Smooth muscle cell (in vitro differentiated cells): ENCODE results near the gene GATB. TPM values are rescaled to one million over a fixed set of nuclear protein-coding genes. Genes with fewer than 3 reads are reported as not detected.

Experiments
- DNase-seq: peaks from one replicate; lab custom pipeline; 2025; ENCODE audit not compliant: unreplicated experiment; lab: John Stamatoyannopoulos, UW
- H2AFZ ChIP-seq: fragments of 200-600 bp; sonication (generic); 2 replicates; pipeline ENCODE4 v1.6.0; 2016; ENCODE audit warnings: antibody characterized with exemption, low read depth, mild to moderate bottlenecking
- H3F3A ChIP-seq: fragments of 200-600 bp; sonication (generic); 2 replicates; pipeline ENCODE4 v1.6.0; 2017; ENCODE audit warnings: antibody characterized with exemption, low read depth
- H3K27ac ChIP-seq: fragments of 200-600 bp; sonication (generic); 2 replicates; pipeline ENCODE4 v1.5.1; 2016; ENCODE audit warnings: low read depth, mild to moderate bottlenecking
- H3K27me3 ChIP-seq: fragments of 200-600 bp; sonication (generic); 2 replicates; pipeline ENCODE4 v1.6.1; 2016; ENCODE audit warnings: low read depth, mild to moderate bottlenecking
- H3K36me3 ChIP-seq: fragments of 200-600 bp; sonication (generic); 2 replicates; pipeline ENCODE4 v1.5.1; 2016; ENCODE audit warnings: low read depth
- H3K4me1 ChIP-seq: fragments of 200-600 bp; sonication (generic); 2 replicates; pipeline ENCODE4 v1.5.1; 2016; ENCODE audit warnings: low read depth
- H3K4me2 ChIP-seq: fragments of 200-600 bp; sonication (generic); 2 replicates; pipeline ENCODE4 v1.6.0; 2016; ENCODE audit warnings: mild to moderate bottlenecking
- H3K4me3 ChIP-seq: fragments of 200-600 bp; sonication (generic); 2 replicates; pipeline ENCODE4 v1.5.1; 2016; ENCODE audit warnings: mild to moderate bottlenecking
- H3K79me2 ChIP-seq: fragments of 200-600 bp; sonication (generic); 2 replicates; pipeline ENCODE4 v1.6.0; 2016; ENCODE audit warnings: low read depth, mild to moderate bottlenecking
- H3K9ac ChIP-seq: fragments of 200-600 bp; sonication (generic); 2 replicates; pipeline ENCODE4 v1.6.0; 2016; ENCODE audit warnings: low read depth
- H3K9me3 ChIP-seq: fragments of 200-600 bp; sonication (generic); replicated peaks from 2 replicates; pipeline ENCODE4 v1.5.1; 2016; ENCODE audit warnings: low read depth
- H4K20me1 ChIP-seq: fragments of 200-600 bp; sonication (generic); 2 replicates; pipeline ENCODE4 v1.6.0; 2016; ENCODE audit warnings: low read depth
- WGBS: methylation state at CpG from one replicate; pipeline ENCODE4 v1.1.7; 2016; ENCODE audit warnings: low lambda C conversion rate; 5-methylcytosine and 5-hydroxymethylcytosine counted together
- polyA plus RNA-seq: library from polyadenylated mRNA; unstranded; fragments of >200 nt; fragmentation: Nextera tagmentation; extraction: Ambion mirVana; gene quantifications from 2 replicates; pipeline ENCODE4 v1.2.1, GENCODE V29; 2016
- total RNA-seq: library from RNA; depleted of rRNA; stranded (reverse); fragments of >200 nt; gene quantifications from 2 replicates; pipeline ENCODE4 v1.2.3, GENCODE V29; 2014
- TF ChIP-seq, protein P1 (sequence below): fragments of 200-600 bp; sonication (generic); IDR thresholded peaks from 2 replicates; pipeline ENCODE4 v1.5.1; 2017; ENCODE audit warnings: borderline replicate concordance, mild to moderate bottlenecking, antibody characterized with exemption; ENCODE audit not compliant: insufficient read depth, poor library complexity, severe bottlenecking

The GATB gene
- total and polyA plus RNA-seq, 2 experiments from 2014 or later: 15.7 to 17.6 TPM

DNA sequence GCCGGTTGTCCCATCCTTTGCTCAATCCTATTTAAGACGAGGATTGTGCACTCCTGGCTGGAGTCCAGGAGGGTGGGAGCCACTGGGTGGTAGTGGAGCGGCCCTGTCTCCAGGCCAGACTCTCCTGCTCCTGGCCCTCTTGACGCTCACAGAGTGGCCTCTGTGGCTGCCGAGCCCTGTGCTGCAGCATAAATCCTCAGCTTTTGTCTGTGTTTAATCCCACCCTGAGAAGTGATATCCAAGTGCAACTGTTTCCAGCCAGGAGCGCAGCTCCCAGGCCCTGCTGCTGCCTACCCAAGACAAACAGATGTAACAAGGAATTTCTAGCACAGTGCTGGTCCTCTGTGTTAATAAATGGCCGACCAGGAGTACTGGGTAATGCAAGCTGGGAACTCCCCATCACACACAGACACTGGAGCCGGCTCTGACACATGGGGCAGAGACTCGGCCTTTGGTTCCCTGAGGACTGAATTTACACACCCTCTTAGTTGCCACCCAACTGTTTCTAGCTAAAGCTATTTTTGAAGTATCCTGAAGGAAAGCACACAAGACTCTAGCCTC lies 85.3 kb downstream of the GATB start:
- H3K9ac ChIP-seq: peak overlapping the region; percentile 59
- 33% methylated on average over 9 of the region's 9 CpGs for WGBS
- peak; percentile 47 for DNase-seq
- peak overlapping the region; percentile 90 for H3K27ac ChIP-seq
- peak overlapping the region; percentile 73 for H3K4me2 ChIP-seq
- H3K4me3 ChIP-seq: no peak overlapping the region
- H3K4me1 ChIP-seq: peaks cover 29% of the 10 kb centered on the region
- H3K36me3 ChIP-seq: no peaks in the 10 kb centered on the region
- H3K27me3 ChIP-seq: no peaks in the 10 kb centered on the region
- no peaks in the 10 kb centered on the region for H4K20me1 ChIP-seq
- no peak overlapping the region for H2AFZ ChIP-seq
- peaks cover 17% of the 10 kb centered on the region for H3F3A ChIP-seq
- TF ChIP-seq, protein P1, sequence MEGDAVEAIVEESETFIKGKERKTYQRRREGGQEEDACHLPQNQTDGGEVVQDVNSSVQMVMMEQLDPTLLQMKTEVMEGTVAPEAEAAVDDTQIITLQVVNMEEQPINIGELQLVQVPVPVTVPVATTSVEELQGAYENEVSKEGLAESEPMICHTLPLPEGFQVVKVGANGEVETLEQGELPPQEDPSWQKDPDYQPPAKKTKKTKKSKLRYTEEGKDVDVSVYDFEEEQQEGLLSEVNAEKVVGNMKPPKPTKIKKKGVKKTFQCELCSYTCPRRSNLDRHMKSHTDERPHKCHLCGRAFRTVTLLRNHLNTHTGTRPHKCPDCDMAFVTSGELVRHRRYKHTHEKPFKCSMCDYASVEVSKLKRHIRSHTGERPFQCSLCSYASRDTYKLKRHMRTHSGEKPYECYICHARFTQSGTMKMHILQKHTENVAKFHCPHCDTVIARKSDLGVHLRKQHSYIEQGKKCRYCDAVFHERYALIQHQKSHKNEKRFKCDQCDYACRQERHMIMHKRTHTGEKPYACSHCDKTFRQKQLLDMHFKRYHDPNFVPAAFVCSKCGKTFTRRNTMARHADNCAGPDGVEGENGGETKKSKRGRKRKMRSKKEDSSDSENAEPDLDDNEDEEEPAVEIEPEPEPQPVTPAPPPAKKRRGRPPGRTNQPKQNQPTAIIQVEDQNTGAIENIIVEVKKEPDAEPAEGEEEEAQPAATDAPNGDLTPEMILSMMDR: no peak
- H3K79me2 ChIP-seq: no peaks in the 10 kb centered on the region
- H3K9me3 ChIP-seq: no peaks in the 10 kb centered on the region

DNA sequence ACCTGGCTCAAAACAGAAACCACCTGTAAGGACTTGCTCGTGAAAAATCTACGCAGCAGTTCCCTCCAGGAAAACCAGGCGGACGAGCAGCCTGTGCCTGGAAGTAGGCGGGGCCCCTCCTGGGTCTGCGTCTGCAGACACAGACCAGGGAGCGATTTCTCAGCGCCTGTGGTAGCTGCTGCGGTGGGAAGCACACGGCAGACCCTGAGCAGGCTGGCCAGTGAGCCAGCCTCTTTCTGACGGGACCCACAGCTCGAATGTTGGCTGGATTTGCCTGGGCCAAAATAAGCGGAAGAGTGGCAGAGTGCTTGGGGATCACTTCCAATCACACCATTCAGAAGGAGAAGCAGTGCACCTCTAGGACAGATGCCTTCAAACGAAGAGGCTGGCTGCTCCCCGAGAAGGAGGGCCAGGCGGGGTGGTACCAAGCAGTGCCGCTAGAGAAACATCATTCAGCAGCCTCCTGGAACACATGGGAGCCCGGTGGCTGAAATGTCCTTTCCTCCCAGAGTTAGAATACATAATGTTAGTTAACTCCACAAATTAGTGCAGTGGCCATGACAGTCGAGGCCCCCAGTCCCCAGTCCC lies 85.9 kb downstream of the GATB start:
- H3K4me3 ChIP-seq: peak overlapping the region; percentile 24
- no peaks in the 10 kb centered on the region for H3K36me3 ChIP-seq
- peaks cover 17% of the 10 kb centered on the region for H3F3A ChIP-seq
- H3K9me3 ChIP-seq: no peaks in the 10 kb centered on the region
- no peak overlapping the region for H2AFZ ChIP-seq
- H3K27ac ChIP-seq: peak overlapping the region; percentile 90
- WGBS: 24% methylated on average over 19 of the region's 19 CpGs
- H3K4me2 ChIP-seq: peak overlapping the region; percentile 73
- H4K20me1 ChIP-seq: no peaks in the 10 kb centered on the region
- no peaks in the 10 kb centered on the region for H3K79me2 ChIP-seq
- H3K4me1 ChIP-seq: peaks cover 29% of the 10 kb centered on the region
- H3K27me3 ChIP-seq: no peaks in the 10 kb centered on the region
- H3K9ac ChIP-seq: peak overlapping the region; percentile 59
- DNase-seq: peak; percentile 46
- TF ChIP-seq, protein P1: no peak

DNA sequence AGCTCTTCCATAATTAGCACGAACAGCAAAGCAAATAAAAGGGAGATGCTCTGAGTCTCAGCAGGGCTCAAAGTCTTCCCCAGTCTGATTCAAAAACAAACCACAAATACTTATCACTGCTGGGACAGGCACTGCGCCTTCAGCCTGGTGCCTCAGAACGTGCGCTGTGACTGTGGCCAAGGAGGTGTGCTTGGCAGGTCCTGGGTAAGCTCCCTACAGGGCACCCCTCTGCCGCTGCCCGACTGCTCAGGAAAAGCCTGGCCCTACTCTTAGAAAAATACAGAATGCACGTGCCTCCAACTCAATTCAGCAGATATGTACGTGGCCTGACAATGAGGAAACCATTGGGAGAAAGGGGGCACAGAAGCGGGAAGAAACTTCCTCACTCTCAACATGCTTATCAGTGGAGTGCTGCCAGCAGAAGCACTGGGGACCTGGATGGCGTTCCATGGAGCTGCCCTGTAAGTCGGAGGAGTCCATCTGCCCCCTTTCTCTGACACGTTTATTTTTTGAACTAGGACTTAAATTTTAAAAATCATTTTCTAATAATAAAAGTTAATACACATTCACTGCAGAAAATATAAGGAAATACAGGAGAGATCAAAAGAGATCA lies 86.8 kb downstream of the GATB start:
- Histone ChIP-seq H3K9ac (no peak overlapping the region), H3K9me3 (no peaks in the 10 kb centered on the region), H3K4me3 (peak overlapping the region; percentile 24), H2AFZ (no peak overlapping the region), H4K20me1 (no peaks in the 10 kb centered on the region), H3K36me3 (no peaks in the 10 kb centered on the region), H3K27me3 (no peaks in the 10 kb centered on the region), H3K4me1 (peaks cover 29% of the 10 kb centered on the region), H3F3A (peaks cover 17% of the 10 kb centered on the region), H3K4me2 (peak overlapping the region; percentile 73), H3K79me2 (no peaks in the 10 kb centered on the region), H3K27ac (peak overlapping the region; percentile 90)
- 69% methylated on average over 12 of the region's 12 CpGs for WGBS
- no peak for DNase-seq
- TF ChIP-seq, protein P1: no peak

DNA sequence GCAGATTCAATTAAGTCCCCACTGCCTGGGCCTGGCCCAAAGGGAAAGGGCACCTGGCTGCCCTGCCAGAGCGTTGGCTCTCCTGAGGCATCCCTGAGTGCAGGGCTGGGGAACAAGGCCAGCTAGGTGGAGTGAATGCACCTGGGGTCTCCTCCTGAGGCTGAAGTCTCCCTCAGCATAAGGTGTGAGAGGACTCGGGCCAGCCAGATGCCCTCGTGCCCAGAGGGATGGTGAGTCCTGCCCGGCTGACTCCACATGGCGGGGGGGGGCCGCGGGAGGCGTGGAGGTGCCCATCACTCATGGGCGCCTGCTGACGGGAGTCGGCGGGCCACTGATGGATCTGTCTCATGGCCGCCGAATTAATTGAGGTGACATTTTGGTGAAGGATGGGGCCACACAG lies 87.8 kb downstream of the GATB start:
- Histone ChIP-seq H3K27ac (no peak overlapping the region), H3K4me1 (peaks cover 26% of the 10 kb centered on the region), H3K4me2 (no peak overlapping the region), H2AFZ (no peak overlapping the region), H3F3A (peaks cover 17% of the 10 kb centered on the region), H3K4me3 (no peak overlapping the region), H3K9me3 (no peaks in the 10 kb centered on the region), H3K36me3 (no peaks in the 10 kb centered on the region), H3K9ac (no peak overlapping the region), H4K20me1 (no peaks in the 10 kb centered on the region), H3K79me2 (no peaks in the 10 kb centered on the region), H3K27me3 (no peaks in the 10 kb centered on the region)
- 92% methylated on average over 14 of the region's 14 CpGs for WGBS
- TF ChIP-seq, protein P1: no peak
- DNase-seq: no peak
